ENCODE measurements around the gene NOPCHAP1. TPM values are rescaled to one million over a fixed set of nuclear protein-coding genes. Genes with fewer than 3 reads are reported as not detected.

The NOPCHAP1 gene
- total RNA-seq, 1 experiment from 2014 or later = 49.3 TPM

- Histone ChIP-seq H4K20me1 (ENCODE audit: control insufficient read depth, insufficient read depth, insufficient read length) (no peaks in the 10 kb centered on the region), H4K91ac (ENCODE audit: insufficient read length, low read depth, low read length) (no peak overlapping the region), H3K79me1 (ENCODE audit: insufficient read depth, low read depth, low read length, poor library complexity, severe bottlenecking) (no peaks in the 10 kb centered on the region), H3K27ac (ENCODE audit: insufficient read length, low read depth, low read length) (no peak overlapping the region), H2AK5ac (ENCODE audit: insufficient read length, low read length) (no peak overlapping the region), H3K18ac (ENCODE audit: insufficient read length, low read depth, low read length) (no peak overlapping the region), H3K23ac (ENCODE audit: insufficient read length, low read depth, low read length) (no peak overlapping the region), H3K4me1 (ENCODE audit: insufficient read depth, low read length) (no peaks in the 10 kb centered on the region), H3K4me2 (ENCODE audit: insufficient read depth, insufficient read length, low read length) (no peak overlapping the region), H2BK20ac (ENCODE audit: low read depth, low read length, poor library complexity, severe bottlenecking) (no peak overlapping the region), H4K8ac (replicated peaks; ENCODE audit: insufficient read length, low read depth, low read length) (no peak overlapping the region), H2BK15ac (ENCODE audit: low read depth, low read length) (no peak overlapping the region), H2BK12ac (ENCODE audit: insufficient read length, low read depth, low read length) (no peak overlapping the region), H3K79me2 (ENCODE audit: insufficient read depth, low read length) (no peaks in the 10 kb centered on the region), H3K56ac (ENCODE audit: insufficient read length, low read depth, low read length) (no peak overlapping the region), H4K5ac (ENCODE audit: insufficient read length, low read depth, low read length) (no peak overlapping the region), H2BK5ac (ENCODE audit: insufficient read length, low read length) (no peak overlapping the region), H3K9me3 (ENCODE audit: control insufficient read depth, low read depth, low read length) (no peaks in the 10 kb centered on the region), H2AFZ (ENCODE audit: low read length) (no peak overlapping the region), H3K9ac (ENCODE audit: extremely low read depth, insufficient read length, low read length) (no peak overlapping the region), H3K23me2 (ENCODE audit: insufficient read length, low read depth, low read length, poor library complexity, severe bottlenecking) (no peaks in the 10 kb centered on the region), H3T11ph (ENCODE audit: low read length) (no peak overlapping the region), H3K27me3 (ENCODE audit: insufficient read depth, low read length) (no peaks in the 10 kb centered on the region), H3K14ac (ENCODE audit: insufficient read depth, low read length) (no peak overlapping the region), H2BK120ac (ENCODE audit: low read depth, low read length, poor library complexity, severe bottlenecking) (no peak overlapping the region), H3K4ac (ENCODE audit: low read depth, low read length) (no peak overlapping the region)
- Mint-ChIP-seq H3K36me3 (ENCODE audit: insufficient read depth in 1 of 3, low read depth in 3 of 3) (peaks cover 2 to 12% (median 6%) of the 10 kb centered on the region in 3 experiments; a peak in 3 of 7 replicates), H3K4me3 (no peak overlapping the region), H3K9me3 (no peaks in the 10 kb centered on the region), H3K27ac (no peak overlapping the region), H3K4me1 (no peaks in the 10 kb centered on the region), H3K27me3 (ENCODE audit: low read depth) (no peaks in the 10 kb centered on the region)
- no peak for DNase-seq
- no peak for TF ChIP-seq CTCF (conservative IDR thresholded peaks at IDR 0.05)
- no CpG with 5 or more reads among the region's 2 CpGs for WGBS (ENCODE audit: extremely low coverage, insufficient read length, low lambda C conversion rate)
These were observed 47.7 kb downstream of the NOPCHAP1 start for GRCh38 chr12:105033851-105034250.

Other genes starting within 250 kb of the NOPCHAP1 start
- gene SLC41A2, start 28.0 kb upstream of the NOPCHAP1 start, total RNA-seq (2021) = 4.3 and 4.6 TPM in 2 replicates
- gene ALDH1L2, start 98.1 kb downstream of the NOPCHAP1 start, total RNA-seq (2021) = 1.9 and 2.2 TPM in 2 replicates
- gene WASHC4, start 121.4 kb downstream of the NOPCHAP1 start, total RNA-seq (2021) = 41.2 and 45.3 TPM in 2 replicates
- 17.0 and 18.5 TPM in 2 replicates for gene APPL2, start 249.9 kb downstream of the NOPCHAP1 start, total RNA-seq (2021)

All from H9 (cell line).